GM21360 (cell line): ENCODE measurements around the gene SERPINB5.
"Not testable (repeated sequence)": the region's sequence is repeated elsewhere in the genome, so short reads cannot be mapped to it uniquely, and the experiment has no call there.

Experiments used
- ATAC-seq: cut with Tn5 transposase; IDR thresholded peaks from one replicate; pipeline ENCODE4 v1.9.1; 2021; ENCODE audit warnings: mild to moderate bottlenecking, moderate library complexity; ENCODE audit not compliant: unreplicated experiment

The SERPINB5 gene

DNA sequence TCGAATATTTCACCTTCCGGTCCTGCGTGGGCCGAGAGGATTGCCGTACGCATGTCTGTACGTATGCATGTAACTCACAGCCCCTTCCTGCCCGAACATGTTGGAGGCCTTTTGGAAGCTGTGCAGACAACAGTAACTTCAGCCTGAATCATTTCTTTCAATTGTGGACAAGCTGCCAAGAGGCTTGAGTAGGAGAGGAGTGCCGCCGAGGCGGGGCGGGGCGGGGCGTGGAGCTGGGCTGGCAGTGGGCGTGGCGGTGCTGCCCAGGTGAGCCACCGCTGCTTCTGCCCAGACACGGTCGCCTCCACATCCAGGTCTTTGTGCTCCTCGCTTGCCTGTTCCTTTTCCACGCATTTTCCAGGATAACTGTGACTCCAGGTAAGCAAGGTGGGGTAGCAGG lies at the start of gene SERPINB5:
SERPINB5 (plus strand) TSS at position 291 of the 400 bp plus-strand sequence. CDS start 7,471 bp downstream, outside the sequence.
- no peak for ATAC-seq

DNA sequence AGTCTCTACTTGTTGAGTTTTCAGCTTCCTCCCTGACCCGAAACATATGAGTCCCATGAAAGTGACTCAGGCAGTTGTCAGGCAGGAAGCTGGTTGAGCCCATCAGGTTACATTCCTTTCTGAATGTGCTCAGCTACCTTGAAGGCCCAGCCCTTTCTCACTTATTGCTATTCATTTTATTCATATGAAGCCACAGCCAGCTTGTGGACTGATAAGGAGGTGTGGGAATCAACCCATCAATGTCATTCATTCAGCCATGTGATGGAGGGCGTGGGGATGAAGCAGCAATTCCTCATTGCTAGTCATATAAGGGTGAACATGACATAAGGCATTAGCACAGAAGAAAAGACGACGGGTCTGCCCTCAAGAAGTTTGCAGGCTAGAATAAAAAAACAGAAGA lies 49.2 kb upstream of the SERPINB5 start:
- ATAC-seq, result no peak

- ATAC-seq, result no peak
Measured at GRCh38 chr18:63430526-63430925, 46.2 kb upstream of the SERPINB5 start.

- no peak for ATAC-seq
Measured at GRCh38 chr18:63431180-63431579, 45.6 kb upstream of the SERPINB5 start.

GRCh38 chr18:63433334-63433866 lies 43.4 kb upstream of the SERPINB5 start:
- ATAC-seq, result no peak

- ATAC-seq, result no peak
Measured at GRCh38 chr18:63438181-63438580, 38.6 kb upstream of the SERPINB5 start.

GRCh38 chr18:63439334-63439733 lies 37.4 kb upstream of the SERPINB5 start:
- no peak for ATAC-seq

GRCh38 chr18:63440219-63440618 lies 36.5 kb upstream of the SERPINB5 start:
- no peak for ATAC-seq

- ATAC-seq, result no peak
Measured at GRCh38 chr18:63440881-63441280, 35.9 kb upstream of the SERPINB5 start.

GRCh38 chr18:63443829-63444228 lies 32.9 kb upstream of the SERPINB5 start:
- ATAC-seq, result no peak

DNA sequence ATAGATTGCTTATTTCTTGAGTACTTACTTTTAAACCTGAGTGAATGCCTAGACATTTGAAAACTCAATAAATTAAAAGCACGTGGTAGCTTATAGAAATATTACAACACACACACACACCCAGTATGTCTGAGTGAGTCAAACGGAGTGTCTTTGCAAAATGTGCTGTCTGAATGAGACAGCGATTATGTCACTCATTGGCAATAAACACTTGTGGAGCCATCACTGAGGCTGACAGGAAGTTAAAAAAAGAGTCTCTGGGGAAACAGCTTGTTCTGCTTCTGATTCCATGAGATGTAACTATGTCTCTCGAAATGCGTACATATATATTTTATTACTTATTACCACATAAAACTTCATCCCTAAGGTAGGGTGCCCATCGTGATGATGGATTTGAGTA lies 32.2 kb upstream of the SERPINB5 start:
- ATAC-seq, result no peak

DNA sequence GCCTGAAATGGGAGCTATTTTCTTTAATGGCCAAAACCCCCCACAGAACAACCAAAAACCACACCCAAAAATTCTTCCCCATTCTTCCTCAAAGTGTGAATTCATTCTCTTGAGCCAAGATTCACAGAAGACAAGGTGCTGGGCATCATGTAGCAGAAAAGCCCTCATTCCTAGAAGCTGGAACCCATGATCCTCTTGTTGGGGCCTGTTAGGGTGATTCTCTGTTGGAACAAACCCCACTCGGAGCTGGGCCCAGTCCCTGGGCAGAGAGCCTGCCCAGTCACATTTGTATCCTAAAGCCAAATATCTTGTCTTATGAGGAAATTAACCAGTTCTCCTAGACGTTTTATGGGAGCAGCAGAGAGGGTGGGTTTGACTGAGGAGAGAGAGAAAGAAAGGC lies 31.7 kb upstream of the SERPINB5 start:
- no peak for ATAC-seq

DNA sequence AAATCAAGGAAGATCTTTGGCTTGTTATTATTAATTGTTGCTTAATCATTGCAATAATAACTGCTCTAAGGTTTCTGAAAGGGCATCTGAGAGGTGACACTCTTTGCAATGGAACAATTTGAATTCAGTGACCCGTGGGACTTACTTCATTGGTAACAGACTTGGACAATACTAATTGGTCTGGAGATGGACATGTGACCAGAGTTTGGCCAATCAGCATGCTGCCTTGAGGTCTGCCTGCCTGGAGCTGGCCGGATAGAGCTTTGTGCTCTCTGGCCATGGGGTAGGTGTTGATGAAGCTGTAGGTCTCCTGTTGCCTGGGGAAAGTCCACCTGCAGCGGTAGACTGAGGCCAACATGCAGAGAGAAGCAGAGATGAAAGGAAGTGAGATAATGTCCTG lies 30.5 kb upstream of the SERPINB5 start:
- ATAC-seq, result no peak

DNA sequence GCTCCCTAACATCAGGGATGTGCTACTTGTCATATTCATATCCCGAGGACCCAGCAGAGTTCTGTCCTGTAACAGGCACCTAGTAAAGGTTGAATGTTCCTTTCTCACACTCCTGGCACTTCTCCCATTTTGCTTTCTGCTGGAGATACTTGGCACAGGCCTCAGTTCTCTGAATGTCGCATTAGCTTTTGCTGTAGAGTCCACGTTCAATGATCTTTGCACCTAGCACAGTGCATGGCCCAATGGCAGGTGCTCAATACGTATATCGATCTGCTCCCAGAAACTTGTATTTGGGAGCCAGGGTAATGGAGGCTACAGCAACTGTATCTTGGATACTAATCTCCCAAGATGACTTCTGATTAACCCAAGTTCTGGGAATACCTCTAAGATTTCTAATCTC lies 29.7 kb upstream of the SERPINB5 start:
- no peak for ATAC-seq

DNA sequence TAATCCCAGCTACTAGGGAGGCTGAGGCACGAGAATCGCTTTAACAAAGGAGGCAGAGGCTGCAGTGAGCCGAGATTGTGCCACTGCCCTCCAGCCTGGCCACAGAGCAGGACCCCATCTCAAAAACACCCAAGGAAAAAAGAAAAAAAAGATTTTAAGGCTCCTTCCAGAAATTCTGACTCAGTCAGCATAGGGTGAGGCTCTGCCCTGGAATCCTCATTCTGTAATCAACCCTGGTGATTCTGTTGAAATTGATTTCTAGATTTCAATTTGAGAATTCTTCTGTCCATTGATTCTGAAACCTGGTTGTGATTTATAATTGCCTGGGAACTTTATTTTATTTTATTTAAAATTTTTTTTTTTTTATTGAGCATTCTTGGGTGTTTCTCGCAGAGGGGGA lies 27.3 kb upstream of the SERPINB5 start:
- ATAC-seq, result no peak

DNA sequence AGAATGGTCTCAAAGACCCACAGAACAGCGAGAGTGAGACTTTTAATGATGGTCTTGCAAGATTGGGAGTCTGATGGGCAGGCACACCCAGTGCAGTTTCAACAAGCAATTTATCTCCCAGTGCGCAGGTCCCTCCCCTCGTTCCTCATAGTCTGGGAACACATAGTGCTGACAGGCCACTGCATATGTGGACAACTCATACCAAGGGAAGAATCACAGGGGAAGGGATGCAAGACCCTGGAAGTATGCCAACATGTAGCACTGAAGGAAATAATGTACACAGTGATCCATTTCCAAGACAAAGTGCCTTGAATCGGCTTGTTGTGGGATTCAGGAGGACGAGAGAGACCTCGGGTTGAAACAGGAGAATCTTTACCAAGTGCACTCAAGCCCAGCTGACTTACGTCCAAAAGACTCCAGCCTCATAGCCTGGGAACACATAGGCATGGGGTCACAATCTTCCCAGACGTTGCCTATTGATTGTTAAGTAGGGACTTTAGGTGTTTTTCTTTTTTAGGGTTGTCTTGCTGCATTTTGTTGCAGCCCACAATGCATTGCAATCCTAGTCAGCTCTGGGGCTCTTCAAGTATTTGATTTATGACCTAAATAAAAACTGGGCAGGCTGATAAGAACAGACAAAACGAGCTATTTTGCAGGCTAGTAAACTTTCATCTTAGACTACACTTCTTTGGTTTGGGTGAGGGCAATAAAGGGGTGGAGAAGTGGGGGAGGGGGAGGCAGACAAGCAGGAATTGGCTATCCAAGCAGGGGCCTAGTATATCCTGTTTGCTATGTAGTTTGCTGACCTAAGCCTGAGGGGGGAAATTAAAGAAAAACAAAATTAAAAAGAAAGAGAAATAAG lies 24.7 kb upstream of the SERPINB5 start:
- ATAC-seq, result no peak

- ATAC-seq, result not testable (repeated sequence)
Measured at GRCh38 chr18:63452751-63453150, 24.0 kb upstream of the SERPINB5 start.

DNA sequence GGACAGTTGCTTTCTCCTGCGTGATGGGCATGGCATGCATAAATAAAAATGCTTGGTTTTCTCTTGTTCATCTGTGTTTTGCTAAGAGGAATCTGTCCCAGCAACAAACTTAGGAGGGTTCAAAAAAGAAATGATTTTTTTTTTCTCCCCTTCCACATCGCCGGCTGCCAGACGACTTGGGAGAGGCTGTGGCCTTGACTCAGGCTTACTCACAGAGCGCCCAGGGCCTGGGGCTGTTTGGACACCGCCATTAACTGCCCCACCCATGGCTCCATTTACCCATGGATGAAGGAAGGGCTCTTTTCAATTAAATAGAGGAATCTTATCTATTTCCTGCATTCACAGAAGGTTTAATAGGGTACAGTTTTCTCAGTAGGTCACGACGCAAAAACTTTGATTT lies 22.3 kb upstream of the SERPINB5 start:
- ATAC-seq, result no peak

GRCh38 chr18:63457977-63458376 lies 18.8 kb upstream of the SERPINB5 start:
- no peak for ATAC-seq

DNA sequence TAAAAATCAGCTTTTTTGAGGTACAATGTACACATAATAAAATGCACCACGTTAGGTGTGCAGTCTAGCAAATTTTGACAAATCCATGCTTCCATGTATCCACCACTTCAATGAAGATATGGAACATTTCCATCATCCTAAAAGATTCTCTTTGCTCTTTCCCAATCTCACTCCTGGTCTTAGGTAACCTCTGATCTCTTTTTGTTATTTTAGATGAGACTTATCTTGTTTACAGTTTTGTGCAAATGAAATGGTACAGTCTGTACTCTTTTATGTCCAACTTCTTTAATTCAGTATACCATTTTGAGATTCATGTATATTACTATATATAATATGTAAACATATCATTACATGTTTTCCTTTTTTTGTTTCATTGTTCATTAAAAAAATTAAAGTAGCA lies 16.3 kb upstream of the SERPINB5 start:
- no peak for ATAC-seq

GRCh38 chr18:63464434-63464833 lies 12.3 kb upstream of the SERPINB5 start:
- ATAC-seq, result no peak

- ATAC-seq, result no peak
Measured at GRCh38 chr18:63465059-63465458, 11.7 kb upstream of the SERPINB5 start.

DNA sequence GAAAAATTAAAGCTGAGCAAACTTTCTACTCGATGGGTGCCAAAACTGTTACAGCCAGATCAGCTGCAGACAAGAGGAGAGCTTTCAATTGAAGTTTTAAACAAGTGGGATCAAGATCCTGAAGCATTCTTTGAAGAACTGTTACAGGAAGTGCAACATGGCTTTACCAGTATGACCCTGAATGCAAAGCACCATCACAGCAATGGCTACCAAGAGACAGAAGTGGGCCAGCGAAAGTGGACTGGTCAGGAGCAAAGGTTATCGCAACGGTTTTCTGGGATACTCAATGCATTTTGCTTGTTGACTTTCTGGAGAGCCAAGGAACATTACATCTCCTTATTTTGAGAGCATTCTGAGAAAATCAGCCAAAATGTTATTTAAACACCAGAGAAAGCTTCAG lies 9.1 kb upstream of the SERPINB5 start:
- ATAC-seq, result no peak
